ENCODE data around the gene RPS6KA1. TPM values are rescaled to one million over a fixed set of nuclear protein-coding genes. Genes with fewer than 3 reads are reported as not detected.
A peak's percentile ranks its signal among the peaks of the same experiment; 100 is the strongest.

RPS6KA1 gene
- total and polyA plus RNA-seq, 2 of the 4 experiments (the other 2 are of a cell fraction): 3.6 to 6.3 TPM

DNA sequence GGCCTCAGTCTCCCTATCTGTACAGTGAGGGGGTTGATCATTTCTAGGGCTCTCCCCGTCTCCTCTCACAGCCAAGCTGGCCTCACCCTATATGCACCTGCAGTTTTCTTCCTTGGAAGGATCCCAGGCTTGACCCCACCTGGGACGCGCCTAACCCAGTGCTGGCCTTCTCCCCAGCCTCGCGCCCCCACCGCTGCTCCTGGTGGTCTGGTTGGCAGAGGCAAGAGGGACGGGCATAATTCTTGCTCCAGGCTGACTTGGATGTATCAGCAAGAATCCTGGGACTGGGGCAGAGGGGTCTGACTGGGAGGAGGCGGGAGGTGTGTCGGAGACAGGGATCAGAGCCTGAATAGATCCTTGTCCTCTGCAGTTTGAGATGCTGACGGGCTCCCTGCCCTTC lies 25.2 kb downstream of the RPS6KA1 start:
- H2AK9ac ChIP-seq (replicated peaks; ENCODE audit: low read depth, low read length, poor library complexity): peak overlapping the region; percentile 70
- no peaks in the 10 kb centered on the region; the same call in 1 of the 2 replicates for H3K9me1 ChIP-seq (ENCODE audit: insufficient read depth, low read length)
- H2BK15ac ChIP-seq (ENCODE audit: low read depth, low read length): no peak overlapping the region
- H2BK5ac ChIP-seq (ENCODE audit: low read depth, low read length, poor library complexity, severe bottlenecking): no peak overlapping the region
- no peak overlapping the region for H3K14ac ChIP-seq (replicated peaks; ENCODE audit: low read depth, low read length)
- H3K4ac ChIP-seq (ENCODE audit: low read depth, low read length): no peak overlapping the region
- no peak overlapping the region for H3K9ac ChIP-seq (ENCODE audit: low read depth, low read length)
- no peak overlapping the region for H2AFZ ChIP-seq (replicated peaks; ENCODE audit: low read length, poor library complexity)
- no peak overlapping the region for H3K56ac ChIP-seq (ENCODE audit: extremely low read depth, insufficient read depth, low read length)
- intact Hi-C loops (cut with micrococcal nuclease): no loop called here
- no peaks in the 10 kb centered on the region for H3K9me3 ChIP-seq (ENCODE audit: control insufficient read depth, insufficient read depth, low read length)
- ChIA-PET POLR2A (ENCODE audit: unreplicated experiment) (no interaction called here), CTCF (no interaction called here)
- 100% methylated on average over 5 of the region's 10 CpGs; no CpG with 5 or more reads in 1 of the 2 experiments for WGBS, 2 experiments (ENCODE audit: extremely low coverage in 2 of 2, insufficient read length in 1 of 2)
- H4K5ac ChIP-seq (ENCODE audit: low read depth, low read length): no peak overlapping the region
- dilution Hi-C loops (cut with HindIII; ENCODE audit: low sequenced_read_pairs, unreplicated experiment): no loop called here
- H3K27me3 ChIP-seq (ENCODE audit: control insufficient read depth, insufficient read depth, low read length): no peaks in the 10 kb centered on the region
- H3K79me1 ChIP-seq (ENCODE audit: low read depth in 1 of 2, low read length in 2 of 2): no peaks in the 10 kb centered on the region
- no peak for DNase-seq
- H4K8ac ChIP-seq (ENCODE audit: low read depth in 2 of 2, low read length in 2 of 2): no peak overlapping the region
- H3K18ac ChIP-seq (ENCODE audit: low read depth, low read length): no peak overlapping the region
- no peak overlapping the region for H2AK5ac ChIP-seq (ENCODE audit: low read depth, low read length)
- no peak overlapping the region for H3K27ac ChIP-seq (ENCODE audit: insufficient read depth, low read length)
- no peak overlapping the region for H3K23ac ChIP-seq (ENCODE audit: low read depth, low read length)
- no TSS peak for BruUV-seq (replicated peaks)
- no peaks in the 10 kb centered on the region for H3K36me3 ChIP-seq (ENCODE audit: control insufficient read depth, insufficient read depth, low read length)
- H2BK20ac ChIP-seq (ENCODE audit: low read depth, low read length): no peak overlapping the region
- in situ Hi-C loops (cut with MboI; ENCODE audit: low sequenced_read_pairs): no loop called here
- H3K4me3 ChIP-seq (ENCODE audit: insufficient read depth, low read depth, low read length): no peak overlapping the region
- TF ChIP-seq SMC3 (IDR thresholded peaks at IDR 0.05; ENCODE audit: low read depth, low read length): no peak
- no peak for TF ChIP-seq MAZ (IDR thresholded peaks at IDR 0.05; ENCODE audit: borderline replicate concordance, low read depth, low read length)
- TF ChIP-seq CEBPB (IDR thresholded peaks at IDR 0.05; ENCODE audit: low read depth, low read length): no peak
- TF ChIP-seq MXI1 (IDR thresholded peaks at IDR 0.05; ENCODE audit: borderline replicate concordance, low read depth, low read length): no peak
- TF ChIP-seq, protein P1, sequence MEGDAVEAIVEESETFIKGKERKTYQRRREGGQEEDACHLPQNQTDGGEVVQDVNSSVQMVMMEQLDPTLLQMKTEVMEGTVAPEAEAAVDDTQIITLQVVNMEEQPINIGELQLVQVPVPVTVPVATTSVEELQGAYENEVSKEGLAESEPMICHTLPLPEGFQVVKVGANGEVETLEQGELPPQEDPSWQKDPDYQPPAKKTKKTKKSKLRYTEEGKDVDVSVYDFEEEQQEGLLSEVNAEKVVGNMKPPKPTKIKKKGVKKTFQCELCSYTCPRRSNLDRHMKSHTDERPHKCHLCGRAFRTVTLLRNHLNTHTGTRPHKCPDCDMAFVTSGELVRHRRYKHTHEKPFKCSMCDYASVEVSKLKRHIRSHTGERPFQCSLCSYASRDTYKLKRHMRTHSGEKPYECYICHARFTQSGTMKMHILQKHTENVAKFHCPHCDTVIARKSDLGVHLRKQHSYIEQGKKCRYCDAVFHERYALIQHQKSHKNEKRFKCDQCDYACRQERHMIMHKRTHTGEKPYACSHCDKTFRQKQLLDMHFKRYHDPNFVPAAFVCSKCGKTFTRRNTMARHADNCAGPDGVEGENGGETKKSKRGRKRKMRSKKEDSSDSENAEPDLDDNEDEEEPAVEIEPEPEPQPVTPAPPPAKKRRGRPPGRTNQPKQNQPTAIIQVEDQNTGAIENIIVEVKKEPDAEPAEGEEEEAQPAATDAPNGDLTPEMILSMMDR (conservative IDR thresholded peaks at IDR 0.05; ENCODE audit: low read depth, low read length): no peak
- TF ChIP-seq BHLHE40 (IDR thresholded peaks at IDR 0.05; ENCODE audit: low read depth, low read length): no peak
- no peak for TF ChIP-seq CHD1 (IDR thresholded peaks at IDR 0.05; ENCODE audit: low read depth, low read length)
- no peak for TF ChIP-seq USF2 (IDR thresholded peaks at IDR 0.05; ENCODE audit: low read depth, low read length)
- no peak for TF ChIP-seq RFX5 (IDR thresholded peaks at IDR 0.05; ENCODE audit: low read depth, low read length)
- TF ChIP-seq NFE2L2 (IDR thresholded peaks at IDR 0.05; ENCODE audit: low read depth, low read length): no peak
- ATAC-seq (ENCODE audit: low read depth): no peak
- H4K20me1 ChIP-seq (ENCODE audit: insufficient read depth, low read length): no peaks in the 10 kb centered on the region
- no peak overlapping the region for H2BK120ac ChIP-seq (ENCODE audit: low read depth, low read length)
- H3K4me2 ChIP-seq (ENCODE audit: low read depth, low read length): no peak overlapping the region
- no peaks in the 10 kb centered on the region for H3K4me1 ChIP-seq (ENCODE audit: control insufficient read depth, insufficient read depth, low read length)
- no peak overlapping the region for H4K91ac ChIP-seq (ENCODE audit: insufficient read depth, low read depth, low read length)
